BE2C (cell line): ENCODE results near the gene GNAI2.
"Not testable (repeated sequence)": the region's sequence is repeated elsewhere in the genome, so short reads cannot be mapped to it uniquely, and the experiment has no call there.

Experiments used
- DNase-seq: peaks from one replicate; pipeline ENCODE4 v3.0.0-alpha.2; 2020
- H3K27me3 ChIP-seq: fragments of 250-450 bp; sonication (Bioruptor Pico); 2 replicates; pipeline ENCODE4 v1.5.1; 2020; ENCODE audit warnings: mild to moderate bottlenecking
- H3K36me3 ChIP-seq: fragments of 250-450 bp; sonication (Bioruptor Pico); 2 replicates; pipeline ENCODE4 v1.5.1; 2020; ENCODE audit warnings: mild to moderate bottlenecking
- H3K4me1 ChIP-seq: fragments of 250-450 bp; sonication (Bioruptor Pico); 2 replicates; pipeline ENCODE4 v1.5.1; 2020
- H3K4me3 ChIP-seq: 2 replicates; pipeline ENCODE4 v1.5.1; 2011; ENCODE audit warnings: low read depth, low read length
- H3K9me3 ChIP-seq: fragments of 250-450 bp; sonication (Bioruptor Pico); 2 replicates; pipeline ENCODE4 v1.5.1; 2020
- TF ChIP-seq, protein P1 (sequence below): IDR thresholded peaks from 2 replicates; pipeline ENCODE4 v1.5.1; 2012; ENCODE audit warnings: mild to moderate bottlenecking, low read depth, low read length

GNAI2 gene

DNA sequence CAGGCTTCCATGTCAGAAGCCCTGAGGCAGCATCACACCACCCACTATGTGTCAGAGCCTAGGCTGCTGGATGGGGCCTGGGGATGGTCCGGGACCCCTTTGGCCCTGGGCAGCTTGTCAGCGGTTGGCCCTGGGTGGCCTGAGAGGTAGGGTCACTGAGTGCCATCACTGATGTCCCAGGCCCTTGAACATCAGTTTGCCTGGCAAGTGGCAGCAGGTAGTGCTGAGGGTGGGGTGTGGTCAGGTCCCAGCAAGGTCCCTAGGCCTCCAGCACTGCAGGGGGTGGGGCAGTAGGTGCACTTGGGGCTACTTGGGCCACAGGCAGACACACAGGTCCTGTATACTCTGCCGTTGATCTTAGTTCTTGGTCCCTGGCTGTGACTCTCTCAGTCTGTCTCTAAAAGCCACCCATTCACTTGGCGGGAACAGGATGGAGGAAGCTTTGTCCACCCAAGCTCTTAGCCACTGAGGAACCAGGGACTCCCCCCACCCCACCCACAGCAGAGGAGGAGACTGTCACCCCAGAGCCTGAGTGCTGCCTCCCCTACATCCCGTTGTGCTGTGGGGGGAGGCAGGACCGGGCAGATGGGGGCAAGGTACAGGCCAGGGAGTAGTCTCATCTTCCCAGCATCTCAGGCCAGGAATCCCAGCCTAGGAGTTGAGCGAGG lies 5.8 kb downstream of the GNAI2 start:
- H3K4me1 ChIP-seq, result peaks cover 4% of the 10 kb centered on the region
- no peaks in the 10 kb centered on the region for H3K36me3 ChIP-seq
- H3K27me3 ChIP-seq, result no peaks in the 10 kb centered on the region
- DNase-seq, result no peak
- H3K4me3 ChIP-seq, result no peak overlapping the region
- TF ChIP-seq, protein P1, sequence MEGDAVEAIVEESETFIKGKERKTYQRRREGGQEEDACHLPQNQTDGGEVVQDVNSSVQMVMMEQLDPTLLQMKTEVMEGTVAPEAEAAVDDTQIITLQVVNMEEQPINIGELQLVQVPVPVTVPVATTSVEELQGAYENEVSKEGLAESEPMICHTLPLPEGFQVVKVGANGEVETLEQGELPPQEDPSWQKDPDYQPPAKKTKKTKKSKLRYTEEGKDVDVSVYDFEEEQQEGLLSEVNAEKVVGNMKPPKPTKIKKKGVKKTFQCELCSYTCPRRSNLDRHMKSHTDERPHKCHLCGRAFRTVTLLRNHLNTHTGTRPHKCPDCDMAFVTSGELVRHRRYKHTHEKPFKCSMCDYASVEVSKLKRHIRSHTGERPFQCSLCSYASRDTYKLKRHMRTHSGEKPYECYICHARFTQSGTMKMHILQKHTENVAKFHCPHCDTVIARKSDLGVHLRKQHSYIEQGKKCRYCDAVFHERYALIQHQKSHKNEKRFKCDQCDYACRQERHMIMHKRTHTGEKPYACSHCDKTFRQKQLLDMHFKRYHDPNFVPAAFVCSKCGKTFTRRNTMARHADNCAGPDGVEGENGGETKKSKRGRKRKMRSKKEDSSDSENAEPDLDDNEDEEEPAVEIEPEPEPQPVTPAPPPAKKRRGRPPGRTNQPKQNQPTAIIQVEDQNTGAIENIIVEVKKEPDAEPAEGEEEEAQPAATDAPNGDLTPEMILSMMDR, result no peak
- no peaks in the 10 kb centered on the region for H3K9me3 ChIP-seq

DNA sequence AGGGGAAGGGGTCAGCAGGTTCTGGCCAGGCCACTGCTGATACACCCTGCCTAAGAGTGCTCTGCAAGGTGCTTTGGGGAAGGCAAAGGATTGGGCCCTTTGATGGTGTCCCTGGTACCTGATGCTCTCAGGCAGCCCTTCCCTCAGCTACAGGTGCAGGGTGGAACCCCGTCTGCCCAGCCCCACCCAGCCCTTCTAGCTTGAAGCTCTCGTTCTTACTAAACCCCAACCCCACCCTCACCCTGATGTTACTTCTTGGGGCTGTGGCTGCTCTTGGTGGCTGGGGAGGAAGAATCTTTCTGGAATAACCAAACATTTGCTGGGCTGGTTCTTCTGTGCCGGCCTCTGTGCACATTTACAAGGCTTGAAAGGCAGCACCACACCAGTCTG lies 6.4 kb downstream of the GNAI2 start:
- Histone ChIP-seq H3K4me1 (peaks cover 4% of the 10 kb centered on the region), H3K36me3 (no peaks in the 10 kb centered on the region), H3K9me3 (no peaks in the 10 kb centered on the region), H3K27me3 (no peaks in the 10 kb centered on the region), H3K4me3 (no peak overlapping the region)
- DNase-seq, result no peak
- TF ChIP-seq, protein P1, result no peak

DNA sequence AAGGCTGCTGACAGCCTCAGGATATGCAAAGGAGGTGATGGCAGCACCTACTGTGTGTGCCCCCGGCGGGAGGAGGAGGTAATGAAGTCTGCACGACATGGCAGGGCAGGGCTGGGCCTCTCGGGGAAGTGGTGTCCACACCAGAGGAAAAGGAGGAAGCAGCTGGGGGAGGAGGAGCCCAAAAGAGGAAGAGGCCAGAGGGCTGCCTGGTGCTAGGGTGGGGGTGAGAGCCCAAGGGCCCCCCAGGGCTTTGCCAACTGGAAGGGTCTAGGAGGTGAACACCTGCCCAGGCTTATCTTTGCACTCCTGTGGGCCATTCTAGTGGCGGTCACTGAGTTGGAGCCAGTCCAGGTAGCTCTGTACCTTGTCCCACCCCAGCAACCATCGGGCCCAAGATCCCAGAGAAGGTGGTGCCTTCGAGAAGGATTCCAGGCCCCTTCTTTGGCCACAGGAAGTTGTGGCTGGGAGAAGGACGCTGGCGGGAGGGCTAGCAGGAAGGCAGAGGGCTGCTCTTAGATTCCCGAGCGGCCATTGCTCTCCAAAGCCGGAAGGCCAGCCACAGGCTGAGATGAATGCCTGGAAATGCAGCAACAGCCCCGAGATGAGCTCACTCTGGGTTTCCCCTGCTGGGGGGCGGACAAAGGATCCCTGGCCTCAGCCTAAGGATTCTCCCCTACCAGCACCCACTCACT lies 7.0 kb downstream of the GNAI2 start:
- TF ChIP-seq, protein P1, result no peak
- no peak for DNase-seq
- H3K4me3 ChIP-seq, result no peak overlapping the region
- no peaks in the 10 kb centered on the region for H3K36me3 ChIP-seq
- peaks cover 4% of the 10 kb centered on the region for H3K4me1 ChIP-seq
- no peaks in the 10 kb centered on the region for H3K27me3 ChIP-seq
- no peaks in the 10 kb centered on the region for H3K9me3 ChIP-seq

DNA sequence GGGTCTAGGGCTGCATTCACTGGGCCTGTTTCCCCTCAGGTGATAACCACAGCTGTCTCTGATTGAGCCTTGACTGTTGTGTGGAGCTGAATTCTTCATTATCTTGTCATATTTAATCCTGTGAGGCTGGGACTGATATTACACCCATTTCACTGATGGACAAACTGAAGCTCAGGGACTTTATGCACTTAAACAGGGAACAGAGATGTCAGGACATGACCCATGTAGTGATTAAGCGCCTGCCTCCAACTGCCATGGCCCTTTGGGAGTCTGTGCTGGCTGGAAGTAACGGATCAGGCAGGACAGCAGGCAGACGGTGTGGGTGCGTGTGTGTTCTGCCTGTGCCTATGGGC lies 7.5 kb downstream of the GNAI2 start:
- Histone ChIP-seq H3K36me3 (no peaks in the 10 kb centered on the region), H3K4me1 (peaks cover 4% of the 10 kb centered on the region), H3K27me3 (no peaks in the 10 kb centered on the region), H3K9me3 (no peaks in the 10 kb centered on the region), H3K4me3 (no peak overlapping the region)
- TF ChIP-seq, protein P1, result no peak
- DNase-seq, result no peak

DNA sequence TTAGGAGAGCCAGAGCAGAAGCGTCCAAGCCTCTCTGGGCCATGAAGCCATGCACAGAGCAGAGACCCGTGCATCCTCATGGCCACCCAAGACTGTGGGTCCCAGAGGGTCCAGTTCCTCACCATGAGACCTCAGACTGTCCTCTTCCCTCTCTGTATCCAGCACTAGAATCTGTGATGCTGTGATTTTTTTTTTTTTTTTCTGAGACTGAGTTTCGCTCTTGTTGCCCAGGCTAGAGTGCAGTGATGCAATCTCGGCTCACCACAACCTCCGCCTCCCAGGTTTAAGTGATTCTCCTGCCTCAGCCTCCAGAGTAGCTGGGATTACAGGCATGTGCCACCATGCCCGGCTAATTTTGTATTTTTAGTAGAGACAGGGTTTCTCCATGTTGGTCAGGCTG lies 8.8 kb downstream of the GNAI2 start:
- H3K4me1 ChIP-seq, H3K9me3 ChIP-seq, DNase-seq, H3K4me3 ChIP-seq, H3K36me3 ChIP-seq, H3K27me3 ChIP-seq: not testable (repeated sequence)

DNA sequence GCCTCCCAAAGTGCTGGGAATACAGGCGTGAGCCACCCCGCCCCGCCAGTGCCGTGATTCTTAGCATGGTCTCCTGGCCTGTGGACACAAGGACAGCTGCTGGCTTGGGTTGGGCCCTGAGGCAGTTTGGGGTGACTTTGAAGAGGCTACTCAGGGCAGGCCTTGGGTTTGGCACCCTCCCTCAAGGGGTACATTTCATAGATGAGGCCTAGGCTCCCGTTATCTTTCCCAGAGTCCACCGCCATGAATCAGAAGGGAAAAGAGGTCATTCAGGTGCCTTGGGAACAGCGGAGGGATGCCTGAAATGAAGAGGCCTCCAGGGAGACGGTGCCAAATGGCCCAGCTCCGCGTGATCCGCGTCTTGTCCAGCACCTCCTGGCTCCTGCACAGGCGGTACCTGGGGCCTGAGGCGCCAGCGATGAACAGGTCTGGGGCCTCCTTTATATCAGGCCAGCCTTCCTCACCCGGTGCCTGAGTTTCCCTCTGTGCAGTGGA lies 9.3 kb downstream of the GNAI2 start:
- Histone ChIP-seq H3K9me3 (no peaks in the 10 kb centered on the region), H3K4me1 (peaks cover 4% of the 10 kb centered on the region), H3K4me3 (no peak overlapping the region), H3K27me3 (no peaks in the 10 kb centered on the region), H3K36me3 (no peaks in the 10 kb centered on the region)
- DNase-seq, result no peak
- TF ChIP-seq, protein P1, result no peak
